Measurements from ENCODE around the gene JUN. TPM values are rescaled to one million over a fixed set of nuclear protein-coding genes. Genes with fewer than 3 reads are reported as not detected.

Gene JUN
- total and polyA plus RNA-seq, 7 donors, result 42.8 to 233 (median 132) TPM

GRCh38 chr1:58784758-58785441 is 1.1 kb upstream of the JUN start:
- WGBS, 2 donors, result 0% methylated on average over 56 of the region's 56 CpGs
- TF ChIP-seq EP300 (IDR thresholded peaks at IDR 0.05) (peak in 1 of 4 donors; percentile 7), POLR2AphosphoS5 (IDR thresholded peaks at IDR 0.05) (peak; percentile 65 to 81 (median 69)), CTCF (IDR thresholded peaks at IDR 0.05) (peak; percentile 53 to 62 (median 54)), POLR2A (IDR thresholded peaks at IDR 0.05) (no peak)

GRCh38 chr1:58783090-58783992 is 506 bp downstream of the JUN start:
- Histone ChIP-seq H3K36me3 (peaks cover 0 to 8% (median 0%) of the 10 kb centered on the region in 4 donors), H3K27ac (peak overlapping the region; percentile 97 to 100 (median 98)), H3K4me3 (peak overlapping the region; percentile 73 to 87 (median 80)), H3K9me3 (no peaks in the 10 kb centered on the region), H3K4me1 (peaks cover 0 to 27% (median 21%) of the 10 kb centered on the region in 4 donors), H3K27me3 (no peaks in the 10 kb centered on the region)
- DNase-seq, result peak; percentile 86
- 0% methylated on average over 86 of the region's 86 CpGs for WGBS, 2 donors
- TF ChIP-seq CTCF (IDR thresholded peaks at IDR 0.05), result no peak
- TF ChIP-seq EP300 (IDR thresholded peaks at IDR 0.05), result no peak
- TF ChIP-seq POLR2A (IDR thresholded peaks at IDR 0.05), result peak; percentile 99 to 100
- TF ChIP-seq POLR2AphosphoS5 (IDR thresholded peaks at IDR 0.05), result peak in 3 of 4 donors; percentile 2 to 66 (median 53)
- intact Hi-C loops (cut with DNase I), result loop anchor here (5.0 kb wide), 2 partner anchors 274 to 819 kb away; no protein-coding TSS in a partner anchor

More at GRCh38 chr1:58784758-58785441, 1.1 kb upstream of the JUN start:
- no peaks in the 10 kb centered on the region for H3K9me3 ChIP-seq
- peak overlapping the region; percentile 97 to 100 (median 98) for H3K27ac ChIP-seq
- intact Hi-C loops (cut with DNase I), result loop anchor here (1.0 to 5.0 kb wide), 11 partner anchors 30 to 972 kb away; no protein-coding TSS in a partner anchor
- H3K27me3 ChIP-seq, result no peaks in the 10 kb centered on the region
- DNase-seq, result peak; percentile 96
- peaks cover 0 to 8% (median 0%) of the 10 kb centered on the region in 4 donors for H3K36me3 ChIP-seq
- H3K4me3 ChIP-seq, result peak overlapping the region; percentile 77 to 87 (median 80)
- peaks cover 0 to 24% (median 20%) of the 10 kb centered on the region in 4 donors for H3K4me1 ChIP-seq

- DNase-seq, result peak; percentile 85
These were observed 1.4 kb downstream of the JUN start for GRCh38 chr1:58782178-58783089.

More at GRCh38 chr1:58782178-58783089, 1.4 kb downstream of the JUN start:
- Histone ChIP-seq H3K27ac (peak overlapping the region; percentile 97 to 100 (median 98)), H3K4me1 (peaks cover 0 to 27% (median 21%) of the 10 kb centered on the region in 4 donors), H3K4me3 (peak overlapping the region; percentile 73 to 87 (median 80)), H3K9me3 (no peaks in the 10 kb centered on the region), H3K36me3 (peaks cover 0 to 8% (median 0%) of the 10 kb centered on the region in 4 donors), H3K27me3 (no peaks in the 10 kb centered on the region)
- WGBS, 2 donors, result 0 to 1% methylated on average over 82 of the region's 82 CpGs
- intact Hi-C loops (cut with DNase I), result loop anchor here (5.0 kb wide), 2 partner anchors 275 to 820 kb away; no protein-coding TSS in a partner anchor
- TF ChIP-seq CTCF (IDR thresholded peaks at IDR 0.05) (peak in 1 of 4 experiments; percentile 6), EP300 (IDR thresholded peaks at IDR 0.05) (no peak), POLR2AphosphoS5 (IDR thresholded peaks at IDR 0.05) (peak in 3 of 4 donors; percentile 6 to 64 (median 54)), POLR2A (IDR thresholded peaks at IDR 0.05) (peak; percentile 6 to 35)
